HL-60 (cell line): ENCODE measurements around the gene PLK2.

Source experiments
- DNase-seq, 2 experiments: peaks; one replicate each; pipeline ENCODE4 v3.0.0-alpha.2; 2010 to 2020; ENCODE audit warnings: low read depth in 1 of 2, low spot score in 1 of 2
- H3K27ac ChIP-seq: fragments of 250-450 bp; sonication (Bioruptor Pico); replicated peaks from 2 replicates; pipeline ENCODE4 v1.5.1; 2020; ENCODE audit warnings: mild to moderate bottlenecking, moderate library complexity
- H3K27me3 ChIP-seq: fragments of 250-450 bp; sonication (Bioruptor Pico); 2 replicates; pipeline ENCODE4 v1.5.1; 2021; ENCODE audit warnings: mild to moderate bottlenecking, moderate library complexity; ENCODE audit not compliant: insufficient read depth, poor library complexity, severe bottlenecking
- H3K4me3 ChIP-seq: replicated peaks from 2 replicates; pipeline ENCODE4 v1.5.1; 2011; ENCODE audit warnings: mild to moderate bottlenecking, control low read depth, low read length; ENCODE audit not compliant: insufficient read depth
- CTCF ChIP-seq: IDR thresholded peaks from one replicate; pipeline ENCODE4 v1.5.1; 2011; ENCODE audit warnings: low read length, control low read depth, inconsistent platforms; ENCODE audit not compliant: insufficient read depth
- GABPA ChIP-seq: IDR thresholded peaks from 2 replicates; pipeline ENCODE4 v1.6.1; 2012; ENCODE audit warnings: low read depth
- POLR2AphosphoS5 ChIP-seq: IDR thresholded peaks from 2 replicates; pipeline ENCODE4 v1.6.1; 2012; ENCODE audit warnings: low read depth
- REST ChIP-seq: IDR thresholded peaks from 2 replicates; pipeline ENCODE4 v1.6.1; 2012; ENCODE audit warnings: low read depth; ENCODE audit not compliant: insufficient replicate concordance
- SPI1 ChIP-seq: IDR thresholded peaks from 2 replicates; pipeline ENCODE4 v1.6.1; 2012; ENCODE audit warnings: low read depth, mild to moderate bottlenecking, borderline replicate concordance

PLK2 gene

GRCh38 chr5:58504766-58505165, 44.9 kb upstream of the PLK2 start:
- TF ChIP-seq REST, result no peak

GRCh38 chr5:58503390-58504046, 43.6 kb upstream of the PLK2 start:
- H3K4me3 ChIP-seq, result no peak overlapping the region
- no peak for TF ChIP-seq SPI1
- TF ChIP-seq POLR2AphosphoS5, result no peak
- TF ChIP-seq CTCF, result no peak
- no peak for TF ChIP-seq REST
- no peak for TF ChIP-seq GABPA
- no peak overlapping the region for H3K27ac ChIP-seq
- H3K27me3 ChIP-seq, result no peaks in the 10 kb centered on the region
- no peak for DNase-seq

More at GRCh38 chr5:58504766-58505165, 44.9 kb upstream of the PLK2 start:
- H3K27ac ChIP-seq, result peak overlapping the region; percentile 5; the same call in 1 of the 2 replicates
- H3K27me3 ChIP-seq, result no peaks in the 10 kb centered on the region
- no peak for DNase-seq
- H3K4me3 ChIP-seq, result no peak overlapping the region

- Histone ChIP-seq H3K4me3 (no peak overlapping the region), H3K27ac (no peak overlapping the region), H3K27me3 (no peaks in the 10 kb centered on the region)
- no peak for DNase-seq
- TF ChIP-seq SPI1 (no peak), POLR2AphosphoS5 (no peak), GABPA (no peak), CTCF (no peak), REST (no peak)
These were observed 42.0 kb upstream of the PLK2 start for GRCh38 chr5:58501778-58502417.
